ENCODE results near the gene MREG.
"Not testable (repeated sequence)": the region's sequence is repeated elsewhere in the genome, so short reads cannot be mapped to it uniquely, and the experiment has no call there.

Gene MREG

DNA sequence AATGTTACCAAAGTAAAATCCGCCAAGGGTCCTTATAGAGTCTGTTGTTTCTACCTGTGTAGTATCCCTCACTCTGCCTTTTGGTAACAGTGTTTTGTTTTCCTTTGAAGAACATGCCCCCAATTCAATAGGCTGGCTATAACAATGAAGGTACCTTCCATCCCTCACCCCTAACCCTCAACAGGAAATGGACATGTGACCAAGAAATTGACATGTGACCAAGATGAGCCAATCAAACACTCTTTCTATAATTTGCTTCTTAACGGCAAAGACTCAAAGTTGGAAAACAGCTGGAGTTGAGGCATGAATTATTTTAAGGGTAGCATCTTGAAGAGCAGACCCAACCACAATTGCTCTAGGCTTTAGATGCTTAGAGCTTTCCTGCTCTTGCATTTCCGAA, 5.4 kb upstream of the MREG start:
- no peak for DNase-seq

DNA sequence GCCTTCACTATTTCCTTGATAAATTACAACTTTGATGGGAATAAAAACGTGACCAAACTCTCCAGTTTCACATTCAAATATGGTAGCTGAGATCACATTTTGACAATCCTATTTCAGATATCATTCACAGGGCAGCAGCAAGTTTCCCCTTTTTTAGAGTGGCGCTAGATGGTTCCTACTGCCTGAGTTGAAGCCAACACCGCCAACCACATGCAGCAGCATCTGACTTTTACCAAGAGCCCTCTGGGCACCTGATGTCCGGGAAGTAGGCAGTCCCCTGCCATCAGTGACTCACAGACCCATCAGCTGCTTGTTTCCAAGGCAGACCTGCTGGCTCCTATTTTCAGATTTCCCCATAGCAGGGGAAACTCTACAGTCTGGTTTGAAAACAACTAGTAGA, 4.0 kb upstream of the MREG start:
- no peak for DNase-seq

DNA sequence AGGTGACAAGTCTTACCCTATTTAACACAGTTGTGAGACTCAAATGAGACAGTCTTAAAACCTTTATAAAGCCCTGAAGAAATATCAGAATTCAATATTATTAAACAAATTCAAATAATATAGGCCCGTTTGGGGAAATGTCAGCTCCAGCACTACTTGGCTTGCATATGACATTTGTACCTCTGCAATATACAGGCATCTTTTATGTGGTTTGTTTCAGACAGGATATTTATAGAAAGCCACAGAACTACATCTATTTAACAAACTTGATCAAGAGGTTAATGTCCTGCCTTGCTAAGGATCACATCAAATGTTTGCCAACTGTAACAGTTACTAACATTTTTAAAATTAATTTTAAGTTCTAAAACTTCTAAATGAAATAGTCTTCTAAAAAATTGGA, 3.2 kb upstream of the MREG start:
- no peak for DNase-seq

DNA sequence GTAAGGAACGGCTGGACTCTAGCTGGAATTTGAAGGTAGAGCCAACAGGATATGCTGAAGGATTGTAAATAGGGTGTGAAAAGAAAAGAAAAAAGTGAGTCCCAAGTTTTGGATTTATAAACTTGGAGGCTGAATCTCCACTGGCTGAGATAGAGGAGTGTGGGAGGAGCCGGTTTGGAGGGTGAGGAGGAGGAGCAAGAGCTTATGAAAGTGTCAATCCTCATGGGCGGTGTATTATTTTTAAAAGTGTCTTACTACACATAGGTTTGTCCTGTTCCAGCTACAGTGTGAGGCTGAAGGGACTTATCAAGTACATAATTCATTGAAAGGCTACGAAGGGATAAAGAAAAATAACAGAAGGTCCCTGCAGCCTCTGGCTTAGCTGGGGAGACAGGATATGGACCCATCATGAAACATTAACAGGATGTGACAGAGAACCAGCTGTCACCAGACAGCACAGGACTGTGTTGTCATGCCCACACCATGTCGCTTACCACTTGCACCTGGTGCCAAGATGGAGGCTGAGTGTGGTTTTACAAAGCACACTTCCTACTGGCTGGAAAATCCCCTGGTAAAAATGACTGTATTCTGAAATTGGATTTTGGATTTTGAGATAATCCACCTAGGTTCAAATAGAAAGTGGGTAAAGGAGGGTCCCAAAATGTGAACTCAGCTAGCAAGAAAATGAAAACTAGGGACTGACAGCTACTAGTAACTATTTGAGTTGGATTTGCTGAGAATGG, 2.5 kb upstream of the MREG start:
- DNase-seq, result no peak

DNA sequence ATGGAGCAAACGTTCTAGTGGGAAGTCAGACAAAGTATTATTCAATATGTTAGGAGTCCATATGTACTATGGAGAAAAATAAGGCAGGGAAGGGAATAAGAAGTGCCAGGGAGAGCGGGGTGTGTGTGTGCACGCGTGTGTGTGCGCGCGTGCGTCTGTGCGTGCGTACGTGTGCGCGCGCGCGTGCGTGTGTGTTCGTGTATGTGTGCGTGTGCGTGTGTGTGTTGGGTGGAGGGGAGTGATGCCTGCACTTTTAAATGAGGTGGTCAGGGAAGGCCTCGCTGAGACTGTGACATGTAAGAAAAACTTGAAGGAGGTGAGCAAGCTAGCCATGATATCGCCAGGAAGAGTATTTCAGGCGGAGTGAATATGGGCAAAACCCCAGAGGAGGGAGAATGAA, 1.6 kb upstream of the MREG start:
- no peak for DNase-seq

DNA sequence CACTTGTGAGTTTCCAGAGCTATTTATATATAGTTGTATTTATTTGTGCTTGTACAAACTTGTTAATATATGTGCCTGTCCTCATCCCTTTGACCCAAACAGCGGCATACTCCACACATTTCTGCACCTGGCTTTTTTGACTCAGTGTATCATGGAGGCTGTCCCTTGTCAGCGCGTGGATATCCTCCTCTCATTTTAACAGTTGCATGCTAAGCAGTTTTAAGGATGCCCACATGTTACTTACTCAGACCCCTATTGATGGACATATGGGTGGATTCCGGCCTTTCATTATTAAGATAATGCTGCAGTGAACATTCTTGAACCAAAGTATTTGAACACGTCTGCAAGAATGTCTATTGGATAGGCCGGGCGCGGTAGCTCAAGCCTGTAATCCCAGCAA, 655 bp upstream of the MREG start:
- no peak for DNase-seq

DNA sequence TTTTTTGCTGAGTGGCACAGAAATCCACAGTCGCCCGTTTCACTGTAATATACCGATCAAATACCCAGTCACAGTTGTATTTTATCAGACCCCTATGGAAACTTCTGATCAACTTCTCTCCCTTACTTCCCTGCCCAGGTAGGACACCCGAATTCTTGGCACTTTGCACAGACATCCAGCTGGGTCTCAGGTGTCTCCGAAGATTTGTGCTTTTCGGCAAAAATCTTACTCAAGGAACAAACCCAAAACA, 596 bp downstream of the MREG start:
- no peak for DNase-seq

DNA sequence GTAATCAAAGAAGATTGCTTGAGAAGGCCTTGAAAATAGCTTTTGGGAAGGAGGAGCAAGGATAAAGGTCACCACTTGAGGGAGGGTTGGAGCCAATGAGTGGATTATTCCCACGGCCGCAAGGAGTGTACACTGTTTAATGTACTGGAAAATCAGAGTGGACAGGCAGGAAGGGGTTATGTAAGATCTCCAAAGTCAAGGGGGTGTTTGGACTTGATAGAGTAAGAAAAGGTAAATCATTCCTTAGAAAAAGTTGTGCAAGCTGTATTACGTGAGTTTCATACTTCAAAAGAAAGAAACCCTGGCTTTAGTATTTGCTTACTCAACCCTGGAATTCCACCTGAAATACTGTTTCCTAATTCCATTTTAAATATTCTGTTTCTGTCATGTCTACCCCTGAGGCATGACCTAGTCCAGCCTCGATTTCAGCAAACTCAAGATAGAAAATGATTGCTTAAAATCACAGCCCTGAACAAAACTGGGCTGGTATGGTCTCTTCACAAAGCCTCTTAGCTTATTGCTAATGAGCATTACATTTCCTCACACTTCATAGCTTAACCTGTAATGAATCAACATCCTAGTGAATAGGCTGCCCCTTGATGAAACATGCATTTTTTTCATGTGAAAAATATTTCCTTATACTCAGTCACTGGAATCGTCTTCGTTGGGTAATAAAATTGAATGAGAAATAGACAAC, 1.1 kb downstream of the MREG start:
- no peak for DNase-seq

DNA sequence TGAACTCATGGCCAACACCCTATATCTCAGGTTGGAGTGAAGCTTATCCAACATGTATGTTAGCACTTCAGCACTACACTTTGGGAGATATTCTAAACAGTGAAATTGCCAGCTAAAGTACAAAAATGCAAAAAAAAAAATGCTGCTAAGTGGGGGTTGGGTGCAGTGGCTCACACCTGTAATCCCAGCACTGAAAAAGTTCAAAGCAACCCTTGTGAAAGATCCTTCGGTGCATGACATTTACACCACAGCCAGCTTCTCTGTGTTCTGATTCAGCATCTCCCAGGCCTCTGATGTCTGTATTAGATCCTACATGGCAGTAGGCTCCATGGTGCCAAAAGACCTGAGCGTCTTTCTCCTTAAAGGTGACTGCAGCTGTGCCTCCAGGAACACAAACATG, 4.1 kb downstream of the MREG start:
- not testable (repeated sequence) for DNase-seq

DNA sequence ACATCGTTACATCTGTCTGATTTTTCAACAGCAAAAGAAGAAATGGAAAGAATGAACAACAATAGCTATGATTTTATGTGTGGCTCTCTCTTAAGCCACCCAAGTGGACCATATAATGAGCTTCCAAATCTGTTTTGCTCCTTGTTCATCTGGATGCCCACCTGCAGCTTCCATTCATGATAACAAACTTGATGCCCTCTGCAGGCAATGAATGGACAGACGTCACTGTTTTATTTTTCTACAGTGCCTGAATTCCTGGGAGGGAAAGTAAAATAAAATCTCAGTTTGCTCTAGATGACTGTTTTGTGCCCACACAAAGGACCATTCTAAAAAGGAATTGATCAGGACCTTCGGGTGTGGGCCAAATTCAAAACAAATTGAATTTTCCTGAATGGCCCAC, 5.0 kb downstream of the MREG start:
- no peak for DNase-seq

DNA sequence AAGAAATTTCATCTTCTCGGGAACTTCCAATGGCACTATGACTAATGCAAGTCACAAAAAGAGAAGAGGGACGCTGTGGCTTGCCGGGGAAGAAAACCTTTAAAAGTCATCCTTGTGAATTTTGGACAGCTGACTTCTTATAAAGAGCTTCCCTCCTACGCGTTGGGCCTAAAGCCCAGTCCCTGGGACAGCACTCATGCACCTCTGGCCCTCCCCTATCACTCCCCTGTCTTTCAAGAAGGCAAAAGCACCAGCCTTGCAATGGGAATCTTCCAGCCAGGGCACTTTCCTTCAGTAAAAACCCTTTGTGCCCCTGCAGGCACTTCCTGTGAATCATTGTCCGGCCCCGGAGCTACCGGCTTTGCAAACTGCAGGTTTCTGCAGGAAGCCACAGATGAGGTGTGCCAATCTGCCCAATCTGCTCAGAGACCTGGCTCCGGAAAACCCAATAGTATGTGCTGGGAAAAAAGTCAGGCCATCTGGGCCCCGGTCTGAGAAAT, 7.1 kb downstream of the MREG start:
- no peak for DNase-seq

DNA sequence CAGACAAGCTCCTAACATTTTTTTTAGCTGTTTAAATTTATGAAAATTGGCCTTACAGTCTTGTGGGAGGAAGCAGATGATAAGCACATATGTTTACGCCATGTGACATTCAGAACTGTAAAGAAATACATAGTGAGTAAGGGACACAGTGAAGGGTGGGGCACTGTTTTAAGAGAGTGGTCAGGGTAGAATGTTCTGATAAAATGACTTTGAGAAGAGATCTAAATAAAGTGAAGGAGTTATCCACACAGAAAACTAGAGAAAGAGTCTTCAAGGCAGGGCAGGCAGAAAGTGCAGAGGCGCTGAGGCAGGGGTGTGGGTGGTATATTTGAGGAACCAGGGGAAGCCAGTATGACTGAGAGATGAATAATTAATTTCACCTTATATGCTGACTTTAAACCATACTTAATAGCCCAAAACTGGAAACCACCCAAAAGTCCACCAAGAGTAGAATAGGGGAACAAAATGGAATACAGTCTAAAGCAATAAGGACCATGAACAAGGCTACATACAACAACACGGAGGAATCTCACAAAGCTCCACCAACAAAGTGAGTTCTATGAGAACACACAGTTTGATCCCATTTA, 8.6 kb downstream of the MREG start:
- no peak for DNase-seq

DNA sequence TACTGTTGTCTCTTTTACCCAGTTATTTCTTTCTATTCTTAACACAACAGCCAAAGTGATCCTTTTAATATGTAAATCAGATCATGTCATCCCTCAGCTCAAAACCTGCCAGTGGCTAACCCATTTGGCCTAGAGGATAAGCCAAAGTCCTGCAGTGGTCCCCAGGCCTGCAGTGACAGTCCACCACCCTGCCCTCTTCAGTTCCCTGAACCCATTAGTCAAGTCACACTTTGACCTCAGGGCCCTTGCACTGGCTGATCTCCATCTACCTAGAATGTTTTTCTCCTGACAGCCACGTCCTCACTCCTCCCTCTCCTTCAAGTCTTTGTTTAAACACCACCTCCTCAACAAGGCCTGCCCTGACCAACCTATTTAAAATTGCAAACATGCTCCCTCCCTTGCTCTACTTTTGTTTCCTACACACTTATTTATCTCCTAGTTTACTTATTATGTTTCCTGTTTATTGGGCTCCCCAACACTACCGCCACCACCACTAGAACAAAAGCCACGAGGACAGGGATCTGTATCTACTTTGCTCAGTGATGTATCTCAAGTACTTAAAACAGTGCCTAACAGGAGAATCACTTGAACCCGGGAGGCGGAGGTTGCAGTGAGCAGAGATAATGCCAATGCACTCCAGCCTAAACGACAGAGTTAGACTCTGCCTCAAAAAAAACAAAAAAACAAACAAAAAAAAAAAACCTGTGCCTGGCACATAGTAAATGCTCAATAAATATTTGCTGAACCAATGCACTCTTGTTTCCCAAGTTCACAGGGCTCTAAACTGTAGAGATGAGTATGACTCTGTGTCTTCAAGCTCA, 9.3 kb downstream of the MREG start:
- DNase-seq, result no peak

DNA sequence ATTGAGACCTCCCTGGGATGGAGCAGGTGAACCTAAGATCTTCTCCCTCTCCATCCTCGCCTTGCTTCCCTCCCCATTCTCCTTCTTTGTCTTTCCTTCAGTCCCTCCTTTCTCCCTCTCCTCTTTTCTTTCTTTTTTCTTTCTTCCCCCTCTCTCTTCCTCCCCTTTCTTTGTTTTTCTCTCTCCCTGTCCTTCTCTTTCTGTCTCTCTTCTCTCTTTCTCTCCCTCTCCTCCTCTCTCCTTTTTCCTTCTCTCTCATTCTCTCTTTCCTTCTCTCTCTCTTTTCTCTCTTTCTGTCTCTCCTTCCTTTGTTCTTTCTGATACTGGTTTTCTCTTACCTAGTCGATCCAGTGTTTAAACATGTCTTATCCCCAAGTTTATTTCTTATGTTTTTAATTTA, 10.7 kb downstream of the MREG start:
- no peak for DNase-seq

DNA sequence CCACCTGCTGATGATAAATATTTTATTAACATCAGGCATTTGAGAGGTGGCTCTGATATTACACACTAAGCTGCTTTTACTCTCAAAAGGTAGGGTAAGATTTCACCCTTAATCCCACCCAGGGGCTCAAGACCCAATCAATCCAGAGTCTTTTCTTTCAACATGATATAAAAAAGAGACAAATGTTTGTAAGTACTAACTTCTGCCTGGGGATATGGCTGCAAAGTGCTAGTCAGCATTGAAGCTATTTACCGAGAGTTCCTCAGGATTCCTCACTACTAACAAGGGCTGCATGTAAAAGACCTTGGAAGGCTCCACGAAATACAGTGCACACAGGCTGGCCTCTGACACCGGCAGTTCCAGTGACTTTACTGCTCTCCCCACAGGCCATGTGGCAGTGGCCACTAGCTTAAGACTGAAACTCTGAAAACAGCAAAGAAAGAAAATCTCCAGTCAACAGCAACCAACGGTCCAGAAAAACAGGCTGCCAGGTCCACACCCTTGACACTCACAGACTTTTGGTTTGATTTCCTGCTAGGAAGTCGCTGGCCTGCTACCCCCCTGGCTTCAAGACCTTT, 11.2 kb downstream of the MREG start:
- no peak for DNase-seq

DNA sequence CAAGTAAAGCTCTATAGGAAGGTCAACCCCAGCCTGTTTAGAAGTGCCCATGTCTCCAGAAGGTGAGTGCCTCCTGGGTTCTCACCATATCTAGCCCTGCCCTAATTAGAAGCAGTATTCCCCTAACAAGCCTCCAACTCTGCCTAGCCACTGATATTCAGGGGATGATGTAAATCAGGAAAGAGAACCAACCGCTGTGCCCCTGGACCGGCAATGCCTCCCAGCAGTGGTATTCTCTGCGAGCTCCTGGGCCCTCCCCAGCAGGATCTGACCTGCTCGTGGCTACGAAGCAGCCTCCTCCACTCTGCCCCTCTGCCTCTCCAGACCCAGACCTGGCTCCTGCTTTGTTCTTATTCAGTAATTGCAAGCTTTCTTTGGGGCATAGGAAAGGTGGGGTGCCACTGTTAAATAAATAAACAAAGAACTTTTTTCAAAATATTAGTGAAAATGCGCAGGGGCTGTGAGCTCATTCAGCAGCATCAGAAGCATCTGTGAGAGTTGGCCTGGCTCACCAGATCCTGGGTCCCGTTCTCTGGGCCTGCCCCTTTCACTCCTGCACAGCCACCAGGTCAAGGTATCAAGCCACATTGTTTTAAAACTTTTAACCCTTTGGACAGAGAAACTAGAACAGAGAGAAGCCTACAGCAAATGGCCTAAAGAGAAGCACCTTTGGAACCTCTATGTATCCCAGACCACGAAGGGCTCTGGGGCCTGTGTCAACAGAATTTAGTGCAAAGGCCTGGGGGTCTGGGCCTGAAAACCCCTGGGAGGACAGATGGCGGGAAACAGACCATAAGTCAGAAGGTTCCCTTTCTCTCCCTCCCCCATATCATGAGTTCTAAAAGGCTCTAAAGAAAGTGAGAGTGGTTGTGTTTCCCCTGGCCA, 11.9 kb downstream of the MREG start:
- DNase-seq, result no peak

DNA sequence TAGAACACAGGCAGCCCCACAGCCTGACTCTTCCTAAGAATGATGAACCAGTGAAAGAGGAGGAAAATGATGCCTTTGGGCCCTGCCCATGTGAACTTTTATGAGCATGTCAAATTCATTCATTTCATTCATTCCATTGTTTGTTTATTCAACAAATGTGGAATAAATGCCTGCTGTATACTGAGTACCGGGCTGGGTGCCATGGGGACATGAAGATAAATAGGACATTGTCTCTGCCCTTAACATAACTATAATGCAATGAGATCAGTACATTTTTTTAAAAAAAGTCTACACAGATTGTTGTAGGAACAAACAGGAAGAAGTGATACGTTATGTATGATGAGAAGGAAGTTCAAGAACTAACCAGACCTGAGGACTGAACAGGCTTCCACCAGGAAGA, 14.7 kb downstream of the MREG start:
- no peak for DNase-seq

DNA sequence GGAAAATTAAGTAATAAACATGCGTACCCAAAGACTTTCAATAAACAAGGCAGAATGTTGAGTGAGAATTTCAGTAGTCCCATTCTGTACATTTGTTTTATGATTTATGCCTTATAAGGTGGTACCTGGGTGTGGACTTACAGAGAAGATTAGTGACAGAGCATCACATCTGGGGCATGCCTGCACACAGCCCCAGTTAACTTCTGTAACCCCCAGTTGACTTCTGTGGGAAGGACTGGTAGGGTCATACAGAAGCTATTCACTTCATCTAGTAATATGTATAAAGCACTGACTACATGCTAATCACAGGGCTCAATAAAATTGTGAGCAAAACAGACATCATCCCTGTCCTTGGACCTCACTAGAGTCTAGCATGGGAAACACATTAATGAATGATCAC, 16.1 kb downstream of the MREG start:
- no peak for DNase-seq

DNA sequence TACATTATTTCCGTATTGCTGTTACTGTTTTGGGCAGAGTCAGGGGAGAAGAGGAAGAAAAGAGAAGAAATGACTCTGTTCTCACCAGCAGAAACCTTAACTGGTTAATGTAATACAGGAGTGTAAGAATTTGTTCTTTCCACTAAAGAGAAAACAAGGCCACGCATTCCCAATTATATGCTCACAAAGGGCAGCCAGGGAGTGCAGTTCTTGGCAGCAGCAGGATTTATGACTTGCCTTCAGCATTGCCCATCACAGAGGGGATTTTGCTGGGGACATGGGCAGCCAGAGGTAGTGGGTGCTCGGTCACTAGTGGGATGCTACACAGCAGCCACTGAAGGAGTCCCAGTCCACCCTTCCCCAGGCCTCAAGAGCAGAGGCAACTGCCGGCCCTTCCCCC, 18.4 kb downstream of the MREG start:
- DNase-seq, result no peak

DNA sequence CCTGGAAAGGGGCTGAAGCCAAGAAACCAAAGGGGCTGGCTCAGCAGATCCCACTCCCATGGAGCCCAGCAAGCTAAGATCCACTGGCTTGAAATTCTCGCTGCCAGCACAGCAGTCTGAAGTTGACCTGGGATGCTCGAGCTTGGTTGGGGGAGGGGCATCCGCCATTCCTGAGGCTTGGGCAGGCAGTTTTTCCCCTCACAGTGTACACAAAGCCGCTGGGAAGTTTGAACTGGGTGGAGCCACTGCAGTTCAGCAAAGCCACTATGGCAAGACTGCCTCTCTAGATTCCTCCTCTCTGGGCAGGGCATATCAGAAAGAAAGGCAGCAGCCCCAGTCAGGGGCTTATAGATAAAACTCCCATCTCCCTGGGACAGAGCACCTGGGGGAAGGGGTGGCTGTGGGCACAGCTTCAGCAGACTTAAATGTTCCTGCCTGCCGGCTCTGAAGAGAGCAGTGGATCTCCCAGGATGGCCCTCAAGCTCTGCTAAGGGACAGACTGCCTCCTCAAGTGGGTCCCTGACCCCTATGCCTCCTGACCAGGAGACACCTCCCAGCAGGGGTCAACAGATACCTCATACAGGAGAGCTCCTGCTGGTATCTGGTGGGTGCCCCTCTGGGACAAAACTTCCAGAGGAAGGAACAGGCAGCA, 24.7 kb downstream of the MREG start:
- DNase-seq, result not testable (repeated sequence)

DNA sequence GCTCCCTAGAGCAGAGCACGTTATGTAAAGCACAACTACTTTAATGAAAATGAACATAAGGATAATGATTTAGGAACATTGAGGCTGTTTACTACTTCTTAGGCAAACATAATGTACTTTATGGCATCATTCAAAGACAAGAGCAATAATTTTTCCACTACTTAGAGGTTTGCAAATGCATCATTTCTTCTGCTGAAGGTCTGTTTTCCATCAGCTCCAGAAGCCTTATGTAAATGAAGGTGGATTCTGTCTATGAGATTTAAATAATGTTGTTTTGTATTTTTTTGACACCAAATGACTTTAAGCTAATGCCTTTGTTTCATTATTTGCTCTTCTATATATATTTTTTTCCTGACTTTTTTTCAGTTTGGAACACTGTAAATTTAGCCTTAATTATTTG, 28.1 kb downstream of the MREG start:
- no peak for DNase-seq

DNA sequence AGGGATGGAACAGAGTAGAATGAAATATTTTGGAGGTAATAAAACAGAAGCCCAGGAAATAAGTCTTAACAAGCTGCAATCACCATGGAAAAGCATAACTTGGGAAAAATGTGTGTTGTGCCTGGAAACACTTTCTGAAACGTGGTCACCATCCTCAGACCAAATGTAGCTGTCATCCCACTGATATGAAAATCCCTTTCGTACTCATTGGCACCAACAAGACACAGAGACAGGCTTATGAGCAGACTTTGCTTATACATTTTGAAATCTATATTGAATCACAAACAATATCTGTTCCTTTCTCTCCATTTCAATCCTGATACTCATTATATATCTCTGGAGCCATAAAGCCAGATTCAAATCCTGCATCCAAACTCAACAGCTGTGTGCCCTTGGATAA, 28.7 kb downstream of the MREG start:
- DNase-seq, result no peak
